ENCODE data around the gene GPATCH2L. TPM values are rescaled to one million over a fixed set of nuclear protein-coding genes. Genes with fewer than 3 reads are reported as not detected.

The GPATCH2L gene
- total and polyA plus RNA-seq, 2 experiments from 2014 or later: 16.1 to 60.5 TPM

DNA sequence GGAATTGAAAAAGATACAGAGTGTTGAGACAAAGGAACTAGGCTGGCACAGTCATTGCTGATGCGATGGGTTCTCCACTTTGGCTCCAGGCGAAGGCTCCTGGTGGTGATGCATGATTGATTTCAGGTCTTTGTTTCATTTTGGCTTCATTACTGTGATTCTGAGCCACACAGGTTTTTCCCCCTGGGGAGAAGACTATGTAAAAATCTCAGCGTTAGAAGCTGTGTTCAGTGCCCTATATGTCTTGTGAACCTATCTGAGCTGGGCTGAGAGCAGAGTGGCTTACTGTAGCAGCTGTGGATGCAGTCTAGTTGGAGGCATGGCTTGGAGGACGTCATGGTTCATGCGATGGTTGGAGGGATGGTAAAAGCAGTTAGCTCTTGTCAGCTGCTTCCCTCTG lies 54.0 kb downstream of the GPATCH2L start:
- Histone ChIP-seq H3K79me2 (no peaks in the 10 kb centered on the region), H3K4me1 (ENCODE audit: insufficient read depth) (no peaks in the 10 kb centered on the region), H3K9me2 (replicated peaks; ENCODE audit: insufficient read depth) (no peaks in the 10 kb centered on the region), H3K4me3 (no peak overlapping the region), H3K9me3 (ENCODE audit: low read depth) (no peaks in the 10 kb centered on the region), H3K4me2 (no peak overlapping the region), H3K27ac (no peak overlapping the region), H2AFZ (no peak overlapping the region), H3K27me3 (no peaks in the 10 kb centered on the region), H3K36me3 (replicated peaks; ENCODE audit: insufficient read depth, low read depth) (no peaks in the 10 kb centered on the region), H4K20me1 (ENCODE audit: insufficient read depth, poor library complexity, severe bottlenecking) (no peaks in the 10 kb centered on the region)
- TF ChIP-seq EZH2phosphoT487 (IDR thresholded peaks at IDR 0.05; ENCODE audit: low read depth, severe bottlenecking, unreplicated experiment) (no peak), EZH2 (IDR thresholded peaks at IDR 0.05; ENCODE audit: borderline replicate concordance) (no peak)
- TF ChIP-seq, protein P1, sequence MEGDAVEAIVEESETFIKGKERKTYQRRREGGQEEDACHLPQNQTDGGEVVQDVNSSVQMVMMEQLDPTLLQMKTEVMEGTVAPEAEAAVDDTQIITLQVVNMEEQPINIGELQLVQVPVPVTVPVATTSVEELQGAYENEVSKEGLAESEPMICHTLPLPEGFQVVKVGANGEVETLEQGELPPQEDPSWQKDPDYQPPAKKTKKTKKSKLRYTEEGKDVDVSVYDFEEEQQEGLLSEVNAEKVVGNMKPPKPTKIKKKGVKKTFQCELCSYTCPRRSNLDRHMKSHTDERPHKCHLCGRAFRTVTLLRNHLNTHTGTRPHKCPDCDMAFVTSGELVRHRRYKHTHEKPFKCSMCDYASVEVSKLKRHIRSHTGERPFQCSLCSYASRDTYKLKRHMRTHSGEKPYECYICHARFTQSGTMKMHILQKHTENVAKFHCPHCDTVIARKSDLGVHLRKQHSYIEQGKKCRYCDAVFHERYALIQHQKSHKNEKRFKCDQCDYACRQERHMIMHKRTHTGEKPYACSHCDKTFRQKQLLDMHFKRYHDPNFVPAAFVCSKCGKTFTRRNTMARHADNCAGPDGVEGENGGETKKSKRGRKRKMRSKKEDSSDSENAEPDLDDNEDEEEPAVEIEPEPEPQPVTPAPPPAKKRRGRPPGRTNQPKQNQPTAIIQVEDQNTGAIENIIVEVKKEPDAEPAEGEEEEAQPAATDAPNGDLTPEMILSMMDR (IDR thresholded peaks at IDR 0.05; ENCODE audit: poor library complexity): no peak
- WGBS (ENCODE audit: low lambda C conversion rate, missing lambda C conversion rate): 94% methylated on average over 5 of the region's 5 CpGs
- no peak for DNase-seq (ENCODE audit: low spot score)

DNA sequence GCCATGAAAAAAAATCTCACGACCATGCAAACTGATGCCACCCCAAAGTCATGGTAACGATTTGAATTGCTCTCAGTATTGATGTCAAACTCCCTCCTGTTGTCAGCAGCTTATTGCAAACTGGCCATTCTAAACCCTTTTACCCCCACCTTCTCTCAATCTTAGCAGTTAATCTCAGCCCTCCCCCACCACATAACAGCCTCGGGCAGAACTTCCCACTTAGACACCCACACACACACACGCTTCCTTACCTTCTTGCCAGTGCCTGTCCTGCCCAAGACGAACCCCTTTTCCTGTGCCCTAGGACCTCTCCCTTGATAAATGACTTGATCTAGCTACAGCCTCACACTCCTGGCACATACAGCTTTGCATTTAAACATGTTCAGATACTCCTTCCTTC lies 56.6 kb downstream of the GPATCH2L start:
- no peaks in the 10 kb centered on the region for H3K9me2 ChIP-seq (replicated peaks; ENCODE audit: insufficient read depth)
- H3K4me3 ChIP-seq: no peak overlapping the region
- no peaks in the 10 kb centered on the region for H4K20me1 ChIP-seq (ENCODE audit: insufficient read depth, poor library complexity, severe bottlenecking)
- no peaks in the 10 kb centered on the region for H3K36me3 ChIP-seq (replicated peaks; ENCODE audit: insufficient read depth, low read depth)
- TF ChIP-seq, protein P1 (IDR thresholded peaks at IDR 0.05; ENCODE audit: poor library complexity): no peak
- TF ChIP-seq EZH2phosphoT487 (IDR thresholded peaks at IDR 0.05; ENCODE audit: low read depth, severe bottlenecking, unreplicated experiment) (no peak), EZH2 (IDR thresholded peaks at IDR 0.05; ENCODE audit: borderline replicate concordance) (no peak)
- DNase-seq (ENCODE audit: low spot score): no peak
- no peaks in the 10 kb centered on the region for H3K9me3 ChIP-seq (ENCODE audit: low read depth)
- no peak overlapping the region for H3K4me2 ChIP-seq
- H3K27ac ChIP-seq: no peak overlapping the region
- H3K79me2 ChIP-seq: no peaks in the 10 kb centered on the region
- no peaks in the 10 kb centered on the region for H3K4me1 ChIP-seq (ENCODE audit: insufficient read depth)
- H3K27me3 ChIP-seq: no peaks in the 10 kb centered on the region
- 68% methylated on average over 5 of the region's 5 CpGs for WGBS (ENCODE audit: low lambda C conversion rate, missing lambda C conversion rate)
- no peak overlapping the region for H2AFZ ChIP-seq

DNA sequence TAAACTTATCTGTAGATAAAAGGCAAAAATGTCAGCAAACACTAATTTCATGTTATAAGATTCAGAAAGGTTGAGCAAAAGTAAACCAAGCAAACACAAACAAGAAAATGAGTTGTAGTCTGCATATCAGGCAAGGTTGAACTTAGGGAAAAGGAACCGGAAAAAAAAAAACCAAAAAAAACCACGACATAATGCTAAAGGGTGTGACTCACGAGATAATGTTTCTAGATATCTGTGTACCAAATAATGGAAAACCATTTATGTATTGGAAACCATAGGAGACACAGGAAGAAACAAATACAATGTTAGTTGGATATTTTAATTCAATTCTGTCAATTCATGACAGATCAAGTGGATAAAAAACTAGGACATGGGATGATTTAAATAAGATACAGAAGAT lies 60.5 kb downstream of the GPATCH2L start:
- TF ChIP-seq, protein P1 (IDR thresholded peaks at IDR 0.05; ENCODE audit: poor library complexity): no peak
- no peak for TF ChIP-seq EZH2 (IDR thresholded peaks at IDR 0.05; ENCODE audit: borderline replicate concordance)
- no peak for TF ChIP-seq EZH2phosphoT487 (IDR thresholded peaks at IDR 0.05; ENCODE audit: low read depth, severe bottlenecking, unreplicated experiment)
- Histone ChIP-seq H3K4me1 (ENCODE audit: insufficient read depth) (no peaks in the 10 kb centered on the region), H2AFZ (no peak overlapping the region), H3K27ac (no peak overlapping the region), H4K20me1 (ENCODE audit: insufficient read depth, poor library complexity, severe bottlenecking) (no peaks in the 10 kb centered on the region), H3K79me2 (no peaks in the 10 kb centered on the region), H3K4me2 (no peak overlapping the region), H3K27me3 (no peaks in the 10 kb centered on the region), H3K4me3 (no peak overlapping the region), H3K9me2 (replicated peaks; ENCODE audit: insufficient read depth) (no peaks in the 10 kb centered on the region), H3K36me3 (replicated peaks; ENCODE audit: insufficient read depth, low read depth) (no peaks in the 10 kb centered on the region), H3K9me3 (ENCODE audit: low read depth) (no peaks in the 10 kb centered on the region)
- DNase-seq (ENCODE audit: low spot score): no peak
- WGBS (ENCODE audit: low lambda C conversion rate, missing lambda C conversion rate): 90% methylated on average over 3 of the region's 3 CpGs

DNA sequence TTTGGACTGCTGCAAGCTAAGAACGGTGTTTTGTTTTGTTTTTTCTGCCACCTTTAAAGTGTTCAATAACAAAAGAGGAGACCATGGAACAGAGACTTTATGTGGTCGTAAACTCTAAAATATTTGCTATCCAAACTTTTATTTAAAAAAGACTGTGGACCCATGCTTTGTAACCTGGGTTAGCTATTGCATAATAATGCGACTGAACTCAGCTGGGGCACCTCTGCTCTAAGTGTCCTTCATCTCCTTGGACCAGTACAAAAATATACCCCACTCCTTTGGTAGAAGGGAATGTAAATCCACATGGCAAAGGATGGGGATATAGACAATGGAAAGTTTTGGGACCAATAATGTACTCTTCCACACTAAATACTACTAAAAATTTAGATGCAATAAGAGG lies 65.5 kb downstream of the GPATCH2L start:
- Histone ChIP-seq H3K9me2 (replicated peaks; ENCODE audit: insufficient read depth) (no peaks in the 10 kb centered on the region), H2AFZ (no peak overlapping the region), H3K36me3 (replicated peaks; ENCODE audit: insufficient read depth, low read depth) (no peaks in the 10 kb centered on the region), H3K9me3 (ENCODE audit: low read depth) (no peaks in the 10 kb centered on the region), H3K4me3 (no peak overlapping the region), H3K79me2 (no peaks in the 10 kb centered on the region), H4K20me1 (ENCODE audit: insufficient read depth, poor library complexity, severe bottlenecking) (no peaks in the 10 kb centered on the region), H3K27me3 (no peaks in the 10 kb centered on the region), H3K4me2 (no peak overlapping the region), H3K4me1 (ENCODE audit: insufficient read depth) (no peaks in the 10 kb centered on the region), H3K27ac (no peak overlapping the region)
- 95% methylated on average over 3 of the region's 3 CpGs for WGBS (ENCODE audit: low lambda C conversion rate, missing lambda C conversion rate)
- TF ChIP-seq, protein P1 (IDR thresholded peaks at IDR 0.05; ENCODE audit: poor library complexity): no peak
- TF ChIP-seq EZH2 (IDR thresholded peaks at IDR 0.05; ENCODE audit: borderline replicate concordance) (no peak), EZH2phosphoT487 (IDR thresholded peaks at IDR 0.05; ENCODE audit: low read depth, severe bottlenecking, unreplicated experiment) (no peak)
- no peak for DNase-seq (ENCODE audit: low spot score)

All from hepatocyte (in vitro differentiated cells).